ENCODE measurements around the gene PGLYRP4.
"Not testable (repeated sequence)": the region's sequence is repeated elsewhere in the genome, so short reads cannot be mapped to it uniquely, and the experiment has no call there.

PGLYRP4 gene

DNA sequence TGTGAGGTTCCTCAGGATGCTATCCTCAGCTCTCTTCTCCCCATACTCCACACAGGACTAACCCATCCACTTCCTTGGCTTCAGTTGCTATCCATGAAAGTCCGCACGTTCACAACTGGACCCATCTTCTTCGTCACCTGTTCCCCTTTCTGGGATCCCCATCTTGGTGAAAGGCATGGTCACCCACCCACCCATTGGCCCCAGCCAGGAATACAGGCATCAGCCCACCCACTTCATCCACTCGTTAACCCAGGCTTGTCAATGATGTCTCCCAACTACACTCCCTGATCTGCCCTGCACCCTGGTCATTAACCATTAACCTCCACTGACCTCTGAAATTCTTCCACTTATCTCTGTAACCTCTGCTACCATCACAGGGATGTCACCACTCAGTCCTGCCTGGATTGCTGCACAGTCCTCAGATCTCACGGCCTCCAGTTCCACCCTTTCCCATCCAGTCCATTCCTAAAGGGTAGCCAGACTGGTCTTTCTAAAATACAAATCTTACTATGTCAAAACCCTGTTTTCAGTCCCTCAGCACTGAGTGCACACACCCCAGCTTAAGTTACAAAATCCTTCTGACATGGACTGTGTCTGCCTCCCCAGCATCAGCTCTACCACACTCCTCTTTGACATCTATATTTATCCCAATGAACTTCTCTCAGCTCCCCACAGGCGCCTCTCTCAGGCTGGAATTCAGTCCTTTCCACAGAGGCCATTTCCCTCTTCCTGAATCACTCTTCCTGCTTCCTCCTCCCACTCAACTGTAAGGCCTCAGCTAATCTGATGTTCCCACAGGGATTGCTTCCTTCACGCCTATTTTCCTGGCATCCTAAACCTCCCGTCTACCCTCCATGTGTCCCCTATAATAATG is 10.4 kb downstream of the PGLYRP4 start:
- no peak for DNase-seq (ENCODE audit: low spot score)

DNA sequence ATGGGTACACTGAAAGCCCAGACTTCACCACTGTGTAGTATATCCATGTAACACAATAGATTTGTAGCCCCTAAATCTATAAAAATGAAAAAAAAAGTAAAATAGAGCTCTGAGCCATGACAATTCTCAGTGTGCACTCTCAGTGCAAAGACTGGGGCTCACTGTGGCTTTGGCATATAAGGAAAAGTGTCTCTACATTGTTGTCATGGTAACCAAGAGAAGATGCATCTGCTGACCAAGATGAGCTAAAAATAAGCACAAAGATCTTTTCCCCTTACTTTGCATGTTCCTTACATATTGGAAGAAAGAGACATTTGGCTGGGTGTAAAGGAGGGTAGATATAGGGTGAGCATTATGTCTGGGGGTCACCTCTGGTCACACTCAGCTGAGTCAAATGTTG is 12.0 kb downstream of the PGLYRP4 start:
- no peak for DNase-seq (ENCODE audit: low spot score)

DNA sequence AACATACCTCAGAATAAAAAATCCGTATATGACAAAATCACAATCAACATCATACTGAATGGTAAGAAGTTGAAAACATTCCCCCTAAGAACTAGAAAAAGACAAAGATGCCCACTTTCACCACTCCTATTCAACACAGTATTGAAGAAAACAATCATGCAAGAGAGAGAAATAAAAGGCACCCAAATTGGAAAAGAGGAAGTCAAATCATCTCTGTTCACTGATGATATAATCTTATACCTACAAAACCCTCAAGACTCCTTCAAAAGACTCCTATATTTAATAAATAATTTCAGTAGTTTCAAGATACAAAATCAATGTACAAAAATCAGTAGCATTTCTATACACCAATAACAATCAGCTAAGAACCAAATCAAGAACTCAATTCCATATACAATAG is 14.7 kb downstream of the PGLYRP4 start:
- DNase-seq (ENCODE audit: low spot score) = no peak

DNA sequence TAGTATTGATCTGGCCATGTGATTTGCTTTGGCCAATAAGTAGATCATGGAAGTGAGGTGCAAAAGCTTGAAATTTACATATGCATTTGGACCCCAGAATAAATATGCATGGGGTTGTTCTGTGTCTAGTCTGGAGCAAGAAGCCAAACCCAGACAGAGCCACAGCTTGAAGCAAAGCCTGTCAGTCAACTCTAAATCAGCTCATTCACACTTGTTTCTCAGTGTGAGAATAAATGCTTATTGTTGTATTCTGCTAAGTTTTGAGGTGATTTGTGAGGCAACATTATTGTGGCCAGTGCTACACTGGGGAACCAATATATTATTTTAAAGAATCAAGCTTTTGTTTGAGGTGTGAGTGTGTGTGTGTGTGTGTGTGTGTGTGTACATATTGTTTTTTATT is 23.7 kb downstream of the PGLYRP4 start:
- no peak for DNase-seq (ENCODE audit: low spot score)

DNA sequence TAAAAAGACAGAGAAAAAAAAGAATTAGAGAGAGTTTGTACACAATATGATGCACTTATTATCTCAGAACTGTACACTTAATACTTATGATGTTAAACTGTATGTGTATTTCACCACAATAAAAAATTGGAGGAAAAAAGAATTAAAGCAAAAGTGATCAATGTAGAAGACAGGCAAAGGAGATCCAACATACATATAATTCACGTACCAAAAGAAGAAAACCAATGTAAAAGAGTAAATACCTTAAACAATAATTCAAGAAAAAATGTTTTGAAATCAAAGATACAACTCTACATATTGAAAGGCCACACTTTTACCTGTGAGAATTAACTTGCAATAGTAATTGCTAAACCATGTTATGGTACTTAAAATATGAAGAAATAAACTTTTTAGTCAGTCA is 26.1 kb downstream of the PGLYRP4 start:
- no peak for DNase-seq (ENCODE audit: low spot score)

DNA sequence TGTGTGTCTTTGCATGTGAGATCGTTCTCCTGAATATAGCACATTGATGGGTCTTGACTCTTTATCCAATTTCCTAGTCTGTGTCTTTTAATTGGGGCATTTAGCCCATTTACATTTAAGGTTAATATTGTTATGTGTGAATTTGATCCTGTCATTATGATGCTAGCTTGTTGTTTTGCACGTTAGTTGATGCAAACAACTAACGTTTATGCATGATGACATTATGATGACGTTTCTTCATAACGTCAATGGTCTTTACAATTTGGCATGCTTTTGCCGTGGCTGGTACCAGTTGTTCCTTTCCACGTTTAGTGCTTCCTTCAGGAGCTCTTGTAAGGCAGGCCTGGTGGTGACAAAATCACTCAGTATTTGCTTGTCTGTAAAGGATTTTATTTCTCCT is 30.5 kb downstream of the PGLYRP4 start:
- DNase-seq (ENCODE audit: low spot score) = not testable (repeated sequence)

DNA sequence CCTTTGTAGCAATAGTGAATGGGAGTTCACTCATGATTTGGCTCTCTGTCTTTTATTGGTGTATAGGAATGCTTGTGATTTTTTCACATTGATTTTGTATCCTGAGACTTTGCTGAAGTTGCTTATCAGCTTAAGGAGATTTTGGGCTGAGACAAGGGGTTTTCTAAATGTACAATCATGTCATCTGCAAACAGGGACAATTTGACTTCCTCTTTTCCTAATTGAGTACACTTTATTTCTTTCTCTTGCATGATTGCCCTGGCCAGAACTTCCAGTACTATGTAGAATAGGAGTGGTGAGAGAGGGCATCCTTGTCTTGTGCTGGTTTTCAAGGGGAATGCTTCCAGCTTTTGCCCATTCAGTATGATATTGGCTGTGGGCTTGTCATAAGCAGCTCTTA is 32.6 kb downstream of the PGLYRP4 start:
- DNase-seq (ENCODE audit: low spot score) = not testable (repeated sequence)

DNA sequence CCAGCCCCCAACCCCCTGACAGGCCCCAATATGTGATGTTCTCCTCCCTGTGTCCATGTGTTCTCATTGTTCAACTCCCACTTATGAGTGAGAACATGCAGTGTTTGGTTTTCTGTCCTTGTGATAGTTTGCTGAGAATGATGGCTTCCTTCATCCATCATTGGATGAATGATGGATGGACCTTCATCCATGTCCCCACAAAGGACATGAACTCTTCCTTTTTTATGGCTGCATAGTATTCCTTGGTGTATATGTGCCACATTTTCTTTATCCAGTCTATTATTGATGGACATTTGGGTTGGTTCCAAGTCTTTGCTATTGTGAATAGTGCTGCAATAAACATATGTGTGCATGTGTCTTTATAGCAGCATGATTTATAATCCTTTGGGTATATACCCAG is 34.3 kb downstream of the PGLYRP4 start:
- DNase-seq (ENCODE audit: low spot score) = not testable (repeated sequence)

DNA sequence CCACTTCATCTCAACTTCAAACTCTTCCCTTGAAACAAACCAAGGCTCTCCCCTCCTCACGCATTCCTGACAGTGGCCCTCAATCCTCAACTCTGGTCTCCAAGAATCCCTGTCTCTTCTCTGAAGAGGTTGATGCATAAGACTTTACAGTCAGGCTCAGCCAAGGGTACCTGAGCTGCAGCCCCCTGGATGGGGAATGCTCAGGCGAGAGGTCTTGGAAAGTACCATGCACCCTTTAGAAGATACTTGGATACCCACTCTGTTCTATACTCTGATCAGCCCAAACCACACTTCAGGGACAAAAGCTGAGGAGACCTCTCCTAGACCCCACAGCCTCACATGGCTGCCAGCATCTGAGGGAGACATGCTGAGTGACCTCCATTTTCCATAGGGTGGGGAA is 35.4 kb downstream of the PGLYRP4 start:
- DNase-seq (ENCODE audit: low spot score) = no peak

DNA sequence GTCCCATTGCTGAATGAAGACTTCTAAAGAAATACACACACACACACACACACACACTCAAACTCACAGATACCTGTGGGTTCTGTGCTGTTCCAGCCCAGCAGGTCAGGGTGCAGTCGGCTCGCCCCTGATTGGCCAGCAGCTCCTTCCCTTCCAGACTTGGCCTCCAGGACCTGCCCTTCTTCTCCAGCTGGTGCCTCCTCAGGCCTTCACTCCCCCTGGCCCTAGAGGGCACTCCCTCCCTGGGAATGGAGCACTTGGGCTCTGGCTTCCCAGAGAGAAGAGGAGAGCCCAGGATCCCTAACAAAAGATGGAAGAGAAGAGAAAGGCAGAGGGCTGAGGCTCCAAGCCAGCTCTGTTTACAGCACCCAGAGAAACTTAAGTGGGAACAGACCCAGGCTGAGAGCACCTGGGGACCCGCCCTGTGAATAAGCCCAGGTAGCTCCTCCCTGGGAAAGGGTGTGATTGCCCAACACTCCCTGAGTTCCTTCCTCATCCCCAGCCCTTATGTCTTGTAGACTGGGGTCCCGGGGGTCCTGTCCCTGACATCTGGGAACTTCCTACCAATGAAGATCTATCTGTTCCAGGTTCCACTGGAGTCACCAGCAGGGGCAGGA is 36.0 kb downstream of the PGLYRP4 start, which contains the start of gene PGLYRP3:
Gene PGLYRP3, minus strand, starts transcription at position 383 of the 617 bp plus-strand sequence. CDS start 2,287 bp downstream, outside the sequence.
- DNase-seq (ENCODE audit: low spot score) = no peak

DNA sequence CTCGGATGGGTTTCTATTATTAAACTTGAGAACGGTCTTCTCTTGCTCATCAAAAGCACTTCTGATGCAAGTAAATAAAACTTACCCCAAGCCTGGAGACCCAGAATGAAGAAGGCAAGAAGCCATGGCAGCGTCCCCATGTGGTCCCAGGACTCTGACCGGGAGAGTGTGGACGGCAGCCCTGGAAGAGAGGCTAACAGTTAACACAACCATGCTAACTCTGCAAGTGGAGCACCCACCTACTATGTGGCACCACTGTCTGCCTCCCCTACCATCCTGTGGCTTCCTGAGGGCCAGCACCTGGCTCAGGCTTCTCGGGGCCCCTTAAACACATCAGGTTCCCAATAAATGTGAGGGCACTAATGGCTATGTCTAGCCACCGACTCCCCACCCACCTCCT is 38.1 kb downstream of the PGLYRP4 start:
- no peak for DNase-seq (ENCODE audit: low spot score)

DNA sequence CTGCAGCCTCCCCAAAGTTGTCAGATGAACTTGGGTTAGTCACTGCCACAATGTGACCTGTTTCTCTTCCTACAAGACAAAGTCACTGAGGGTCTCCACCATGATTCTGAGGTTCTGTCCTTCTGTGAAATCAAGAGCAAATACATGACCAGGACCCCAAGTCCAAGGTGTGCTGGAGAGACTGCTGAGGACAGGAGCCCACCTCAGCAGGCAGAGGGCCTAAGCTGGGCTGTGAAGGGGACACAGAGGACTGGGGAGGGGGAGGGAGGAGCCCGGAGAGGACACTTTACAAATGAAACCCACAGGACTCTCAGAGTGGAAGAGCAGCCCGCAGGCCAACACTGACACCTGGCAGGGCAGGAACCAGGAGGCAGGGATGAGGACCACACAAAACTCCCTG is 39.2 kb downstream of the PGLYRP4 start:
- no peak for DNase-seq (ENCODE audit: low spot score)

DNA sequence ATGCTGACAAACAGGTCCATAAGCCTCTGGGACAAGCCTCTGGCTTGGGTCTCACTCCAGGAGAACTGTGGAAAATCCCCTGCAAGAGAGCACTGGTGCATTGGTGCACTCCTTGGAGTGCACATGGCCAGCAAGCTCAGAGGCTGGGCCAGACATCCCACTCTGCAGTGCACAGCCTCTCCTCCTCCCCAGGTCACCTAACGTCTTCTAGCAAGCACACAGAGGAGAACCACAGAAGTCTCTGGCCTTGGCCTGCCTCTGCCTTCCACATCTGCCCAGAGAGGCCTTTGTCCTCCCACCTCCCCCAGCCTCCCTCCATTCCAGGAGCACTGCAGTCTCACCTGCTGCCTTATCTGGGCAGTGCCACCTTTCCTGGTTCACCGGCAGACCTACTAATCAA is 40.1 kb downstream of the PGLYRP4 start:
- no peak for DNase-seq (ENCODE audit: low spot score)

DNA sequence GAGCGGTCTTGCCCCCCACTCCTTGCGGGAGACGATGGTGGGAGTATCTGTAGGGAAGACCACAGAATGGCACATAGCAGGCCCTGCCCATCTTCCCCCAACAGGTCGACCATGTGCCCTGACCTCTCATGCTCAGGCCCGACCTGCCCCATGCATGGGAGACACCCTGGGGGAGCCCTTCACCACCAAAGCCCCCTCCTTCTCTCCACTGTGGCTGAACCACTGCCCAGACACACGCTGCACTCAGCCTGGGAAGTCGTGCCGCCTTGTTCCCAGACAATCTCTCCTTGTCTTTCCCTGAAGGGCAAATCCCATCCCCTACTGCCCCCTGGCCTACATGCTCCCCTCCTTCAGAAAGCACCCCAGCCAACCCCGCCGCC is 41.4 kb downstream of the PGLYRP4 start:
- no peak for DNase-seq (ENCODE audit: low spot score)

DNA sequence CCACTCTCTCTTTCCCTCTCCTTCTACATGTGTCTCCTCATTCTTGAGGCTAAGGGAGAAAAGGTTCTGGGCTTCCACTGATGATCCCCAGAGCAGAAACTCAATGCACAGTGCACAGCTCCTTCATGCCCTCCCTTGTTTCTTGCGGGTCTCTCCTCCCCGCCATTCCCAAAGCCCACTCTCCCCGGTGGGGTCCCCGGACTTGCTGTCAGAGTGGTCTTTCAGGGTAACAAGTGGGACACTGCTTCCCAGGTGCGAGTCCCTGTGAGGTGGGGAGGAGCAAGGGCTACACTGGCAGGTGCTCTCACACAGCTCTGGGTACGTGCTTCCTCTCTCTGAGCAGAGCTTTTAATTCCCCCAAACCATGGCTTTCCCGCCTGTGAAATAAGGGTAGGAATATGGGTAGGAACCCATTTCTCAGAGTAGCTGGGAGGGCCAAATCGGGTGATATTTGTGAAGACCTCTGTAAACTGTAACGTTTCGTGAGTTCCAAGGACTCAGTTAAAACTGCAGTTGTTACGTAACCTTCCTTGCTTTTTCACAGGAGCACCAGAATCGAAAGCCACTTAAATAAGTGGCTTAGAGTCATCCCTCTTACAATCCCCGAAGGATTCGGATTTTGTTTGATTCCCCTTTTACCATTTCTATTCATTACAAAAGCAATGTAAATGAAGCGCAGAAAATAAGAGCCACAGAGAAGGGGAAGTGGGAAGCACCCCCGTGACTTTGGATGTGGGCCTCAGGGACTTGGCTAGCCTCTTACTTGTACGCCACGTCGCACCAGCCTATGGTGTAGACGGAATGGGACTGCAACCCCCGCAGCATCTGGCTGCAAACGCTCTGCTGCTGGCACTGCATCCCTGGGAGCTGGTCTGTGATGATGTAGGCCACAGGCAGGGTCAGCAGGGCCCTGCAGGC is 42.1 kb downstream of the PGLYRP4 start:
- no peak for DNase-seq (ENCODE audit: low spot score)

DNA sequence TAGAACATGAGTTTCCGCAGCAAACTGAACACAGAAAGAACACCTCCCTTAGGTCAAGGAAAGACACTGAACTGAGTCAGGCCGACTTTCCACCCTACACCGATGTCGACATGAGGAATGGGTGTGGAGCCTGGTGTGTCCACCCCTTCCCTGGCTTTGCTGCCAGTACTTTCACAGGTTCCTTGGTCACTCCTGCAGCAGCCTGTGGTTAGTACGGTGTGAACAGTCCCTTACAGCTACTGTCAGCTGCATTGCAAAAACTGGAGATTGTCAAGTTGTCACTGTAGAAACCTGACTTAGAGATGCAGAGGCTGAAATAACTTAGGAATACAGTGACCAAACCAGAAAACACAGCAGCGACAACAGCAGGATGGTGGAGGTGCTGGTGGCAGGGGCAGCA is 43.0 kb downstream of the PGLYRP4 start:
- no peak for DNase-seq (ENCODE audit: low spot score)

DNA sequence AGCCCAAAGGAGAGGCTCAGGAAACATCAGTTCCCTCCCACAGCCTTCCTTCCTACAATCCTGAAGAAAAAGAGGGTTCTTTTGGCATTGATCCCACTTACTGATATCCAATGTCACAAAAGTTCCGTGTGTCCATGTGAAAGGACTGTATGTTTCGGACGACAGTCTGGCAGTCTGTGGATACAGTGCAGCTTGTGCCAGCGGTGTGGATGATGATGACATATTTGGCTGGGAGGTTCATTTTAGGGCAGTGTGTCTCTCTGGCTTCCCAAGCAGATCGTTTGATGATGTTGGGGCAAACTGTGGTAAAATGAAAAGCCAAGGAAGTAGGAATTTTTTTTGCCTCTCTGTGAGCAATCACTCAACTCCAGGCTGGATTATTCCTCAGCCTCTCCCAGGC is 46.3 kb downstream of the PGLYRP4 start:
- no peak for DNase-seq (ENCODE audit: low spot score)

DNA sequence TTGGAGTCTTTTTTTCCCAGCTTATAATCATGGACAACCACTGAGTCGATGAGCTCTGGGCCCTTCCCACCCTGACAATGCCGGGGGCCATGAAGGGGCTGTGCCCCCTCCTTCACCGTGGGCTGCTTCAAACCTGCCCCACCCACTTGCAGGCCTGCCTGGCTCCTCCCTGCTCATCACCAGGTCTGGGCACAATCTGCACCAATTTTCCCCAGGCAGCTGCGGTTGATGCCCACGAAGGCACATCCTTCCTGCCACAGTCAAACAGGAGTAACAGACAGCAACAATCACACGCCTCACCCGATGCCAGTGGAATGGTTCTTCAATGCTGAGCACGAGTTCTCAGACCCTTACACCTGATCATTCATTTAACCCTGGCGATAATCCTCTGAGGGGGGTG is 54.8 kb downstream of the PGLYRP4 start:
- DNase-seq (ENCODE audit: low spot score) = no peak

DNA sequence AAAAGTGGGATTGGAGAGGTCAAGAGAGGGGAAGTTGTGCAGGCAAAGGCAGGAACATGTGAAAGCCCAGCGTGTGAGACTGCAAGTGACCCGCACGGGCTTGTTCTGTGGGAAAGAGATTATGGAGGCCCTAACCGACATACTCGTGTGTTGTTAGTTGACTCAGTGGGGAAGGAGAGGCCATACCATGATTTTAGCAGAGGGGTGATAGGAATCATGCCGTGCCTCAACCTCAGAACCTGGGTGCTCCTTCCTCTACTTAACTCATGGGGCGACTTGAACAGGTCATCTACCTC is 55.2 kb downstream of the PGLYRP4 start:
- no peak for DNase-seq (ENCODE audit: low spot score)

DNA sequence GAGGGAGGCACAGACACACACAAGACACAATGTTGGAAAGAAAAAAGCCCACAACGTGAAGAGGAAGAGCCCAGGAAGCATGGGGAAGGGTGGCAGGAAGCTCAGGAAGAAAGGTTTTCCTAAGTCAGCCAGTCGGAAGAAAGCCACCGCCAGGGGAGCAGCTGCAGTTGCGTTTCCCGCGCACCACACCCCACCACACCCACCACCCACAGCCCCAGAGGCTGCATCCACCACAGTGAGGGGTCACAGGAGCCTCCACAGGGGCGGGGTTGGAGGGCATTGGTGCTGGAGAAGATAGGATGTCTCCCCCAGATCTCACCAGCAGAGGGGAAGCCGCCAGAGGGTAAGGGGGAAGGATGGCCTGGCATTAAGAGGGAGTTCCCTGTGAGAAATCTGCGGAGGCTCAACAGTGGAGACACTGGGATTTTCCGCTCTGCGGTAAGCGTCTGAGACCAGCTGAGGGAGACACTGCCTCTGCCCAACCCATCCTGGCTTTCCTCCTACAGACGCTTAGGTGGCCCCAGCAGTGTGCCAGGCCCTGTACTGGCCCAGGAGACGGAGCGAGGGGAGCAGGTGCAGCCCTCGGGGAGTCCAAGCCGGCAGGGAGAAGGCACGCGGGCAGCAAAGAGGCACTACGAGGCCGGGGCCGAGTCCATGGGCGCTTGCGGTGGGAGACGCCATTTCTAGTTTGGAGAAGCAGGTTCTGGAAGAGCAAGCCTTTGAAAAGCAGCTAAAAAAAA is 55.7 kb downstream of the PGLYRP4 start:
- DNase-seq (ENCODE audit: low spot score) = no peak

DNA sequence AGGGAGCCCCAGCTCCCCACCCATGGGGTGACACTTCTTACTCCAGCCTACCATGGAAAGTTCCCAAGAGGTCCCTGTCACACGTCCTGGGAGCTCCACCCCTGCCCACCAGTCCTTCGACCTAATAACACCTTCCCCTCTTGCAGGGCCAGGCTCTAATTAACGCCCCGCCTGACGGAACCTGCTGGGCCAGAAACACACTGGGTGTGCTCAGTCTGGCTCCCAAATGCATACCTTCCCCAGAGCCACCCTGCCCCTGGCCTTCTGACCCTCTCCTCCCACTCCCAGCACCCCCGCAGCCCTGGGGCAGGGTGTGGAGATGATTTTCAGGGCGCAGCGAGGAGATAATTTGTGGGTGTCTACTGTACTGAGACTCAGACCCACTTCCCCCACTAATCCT is 56.5 kb downstream of the PGLYRP4 start:
- DNase-seq (ENCODE audit: low spot score) = no peak

DNA sequence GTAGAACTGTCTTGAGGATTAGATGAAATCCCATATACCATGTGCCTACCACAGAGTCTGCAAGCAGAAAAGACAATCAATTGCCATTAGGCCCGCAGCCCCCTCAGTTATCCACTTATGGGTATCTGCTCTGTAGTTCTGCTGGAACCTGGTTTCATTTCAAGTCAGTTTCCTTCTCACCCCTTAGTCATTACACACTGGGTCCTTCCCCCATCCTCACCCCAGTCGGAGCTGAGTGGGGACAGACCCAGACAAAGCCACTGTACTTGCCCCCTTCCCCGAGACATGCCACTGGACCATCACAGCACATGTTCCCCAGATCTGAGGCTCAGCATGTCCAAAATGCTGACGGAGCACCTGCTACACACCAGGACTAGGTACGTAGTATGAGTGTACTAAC is 57.1 kb downstream of the PGLYRP4 start:
- DNase-seq (ENCODE audit: low spot score) = no peak
